ENCODE data around the gene EPB41.
"Not testable (repeated sequence)": the region's sequence is repeated elsewhere in the genome, so short reads cannot be mapped to it uniquely, and the experiment has no call there.

Gene EPB41

GRCh38 chr1:29052941-29053340, 138.6 kb downstream of the EPB41 start:
- H3K9me3 Mint-ChIP-seq: no peaks in the 10 kb centered on the region
- H3K4me3 Mint-ChIP-seq: no peak overlapping the region
- peaks cover 3% of the 10 kb centered on the region for H3K4me1 Mint-ChIP-seq
- DNase-seq (no peak), ATAC-seq (no peak)
- H3K27me3 Mint-ChIP-seq: no peaks in the 10 kb centered on the region
- H3K36me3 Mint-ChIP-seq (ENCODE audit: low read depth): peaks cover 8% of the 10 kb centered on the region
- no peak overlapping the region for H3K27ac Mint-ChIP-seq

- no peaks in the 10 kb centered on the region for H3K27me3 Mint-ChIP-seq
- no peak overlapping the region for H3K27ac Mint-ChIP-seq
- H3K36me3 Mint-ChIP-seq (ENCODE audit: low read depth): peaks cover 7% of the 10 kb centered on the region
- H3K4me3 Mint-ChIP-seq: no peak overlapping the region
- no peak for DNase-seq
- no peak for ATAC-seq
- no peaks in the 10 kb centered on the region for H3K9me3 Mint-ChIP-seq
- H3K4me1 Mint-ChIP-seq: peaks cover 16% of the 10 kb centered on the region
These were observed 140.8 kb downstream of the EPB41 start for GRCh38 chr1:29055160-29055559.

DNA sequence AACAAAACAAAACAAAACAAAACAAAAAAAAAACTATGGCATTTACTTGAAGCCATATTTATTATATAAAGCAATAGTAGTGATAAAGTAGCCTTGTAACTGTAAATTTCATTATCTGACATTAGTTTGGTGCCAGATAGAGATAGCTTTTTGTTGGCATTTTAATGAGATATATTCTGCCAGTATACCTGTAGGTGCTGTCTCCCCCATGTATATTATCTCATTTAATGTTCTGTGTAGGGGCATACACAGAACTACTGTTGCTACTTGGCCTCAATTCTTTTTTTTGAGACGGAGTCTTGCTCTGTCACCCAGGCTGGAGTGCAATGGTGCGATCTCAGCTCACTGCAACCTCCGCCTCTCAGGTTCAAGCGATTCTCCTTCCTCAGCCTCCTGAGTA, 141.9 kb downstream of the EPB41 start:
- peaks cover 26% of the 10 kb centered on the region for H3K4me1 Mint-ChIP-seq

DNA sequence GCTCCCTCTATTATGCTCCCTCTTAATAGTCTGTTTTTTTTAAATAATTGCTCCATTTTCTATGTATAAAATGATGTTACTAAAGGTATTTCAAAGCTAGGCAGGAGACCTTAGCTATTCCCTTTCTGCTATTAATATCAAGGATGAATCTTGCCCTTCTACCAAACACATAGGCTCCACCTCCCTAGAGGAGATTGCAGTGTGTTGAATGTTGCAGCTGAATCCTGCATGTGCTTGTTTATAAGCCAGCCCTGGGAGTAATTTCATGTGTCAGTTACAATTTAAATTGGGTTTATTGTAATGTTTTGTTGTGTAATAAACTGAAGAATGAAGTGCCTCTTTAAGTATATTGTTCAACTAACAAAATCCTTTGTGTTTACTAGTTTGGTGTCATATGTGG, 143.3 kb downstream of the EPB41 start:
- peaks cover 14% of the 10 kb centered on the region for H3K36me3 Mint-ChIP-seq (ENCODE audit: low read depth)
- DNase-seq: no peak
- H3K4me1 Mint-ChIP-seq: peaks cover 39% of the 10 kb centered on the region
- H3K4me3 Mint-ChIP-seq: no peak overlapping the region
- H3K9me3 Mint-ChIP-seq: no peaks in the 10 kb centered on the region
- ATAC-seq: no peak
- no peaks in the 10 kb centered on the region for H3K27me3 Mint-ChIP-seq
- H3K27ac Mint-ChIP-seq: peak overlapping the region; percentile 20

More for the DNA sequence above, 141.9 kb downstream of the EPB41 start:
- H3K36me3 Mint-ChIP-seq (ENCODE audit: low read depth): peaks cover 14% of the 10 kb centered on the region
- H3K4me3 Mint-ChIP-seq: no peak overlapping the region
- H3K27ac Mint-ChIP-seq: no peak overlapping the region
- H3K9me3 Mint-ChIP-seq: no peaks in the 10 kb centered on the region
- no peaks in the 10 kb centered on the region for H3K27me3 Mint-ChIP-seq
- ATAC-seq (no peak), DNase-seq (no peak)

DNA sequence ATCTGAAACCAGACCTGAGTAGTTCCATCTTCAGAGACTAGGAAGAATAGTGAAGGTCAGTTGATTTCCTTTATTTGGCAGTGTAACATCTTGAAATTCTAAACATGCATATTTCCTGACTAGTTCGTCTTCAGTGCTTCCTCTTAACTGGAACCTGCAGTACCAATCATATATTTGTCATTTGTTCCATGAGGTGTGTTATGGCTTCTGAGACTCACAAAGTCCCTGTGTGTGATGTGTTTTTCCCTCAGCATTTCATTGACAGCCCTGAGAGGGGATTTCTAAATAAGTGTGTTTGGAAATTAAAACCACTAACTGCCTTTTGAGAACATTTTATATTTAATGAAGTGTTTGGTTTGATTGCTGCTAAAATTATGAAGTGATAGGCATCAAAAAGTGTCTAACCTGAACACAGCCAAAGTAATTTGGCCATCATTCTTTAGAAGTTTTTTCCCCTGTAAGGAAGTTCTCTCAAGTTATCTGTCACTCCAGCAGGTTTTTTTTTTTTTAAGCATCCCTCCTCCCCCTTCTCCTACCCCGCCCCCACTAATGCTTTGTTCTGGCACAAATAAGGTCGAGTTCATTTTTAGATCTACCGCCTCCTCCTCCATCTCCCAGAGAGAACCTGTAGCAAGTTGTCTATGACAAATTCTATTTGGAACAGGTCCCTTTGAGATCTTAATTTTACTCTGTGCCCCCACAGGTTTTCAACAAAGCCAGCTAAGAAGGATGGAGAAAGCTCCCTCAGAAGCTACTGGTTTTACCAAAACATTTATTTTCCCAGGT, 148.0 kb downstream of the EPB41 start:
- ATAC-seq: peak; percentile 96

GRCh38 chr1:29064064-29064463, 149.7 kb downstream of the EPB41 start:
- Mint-ChIP-seq H3K27ac (peak overlapping the region; percentile 97), H3K27me3 (no peaks in the 10 kb centered on the region), H3K4me1 (peaks cover 50% of the 10 kb centered on the region), H3K9me3 (no peaks in the 10 kb centered on the region), H3K4me3 (no peak overlapping the region), H3K36me3 (ENCODE audit: low read depth) (peaks cover 18% of the 10 kb centered on the region)
- no peak for ATAC-seq
- DNase-seq: no peak

More for the DNA sequence above, 148.0 kb downstream of the EPB41 start:
- Mint-ChIP-seq H3K4me3 (peak overlapping the region; percentile 63), H3K9me3 (no peaks in the 10 kb centered on the region), H3K36me3 (ENCODE audit: low read depth) (peaks cover 18% of the 10 kb centered on the region), H3K27ac (peak overlapping the region; percentile 97), H3K27me3 (no peaks in the 10 kb centered on the region), H3K4me1 (peaks cover 58% of the 10 kb centered on the region)
- peak; percentile 48 for DNase-seq

DNA sequence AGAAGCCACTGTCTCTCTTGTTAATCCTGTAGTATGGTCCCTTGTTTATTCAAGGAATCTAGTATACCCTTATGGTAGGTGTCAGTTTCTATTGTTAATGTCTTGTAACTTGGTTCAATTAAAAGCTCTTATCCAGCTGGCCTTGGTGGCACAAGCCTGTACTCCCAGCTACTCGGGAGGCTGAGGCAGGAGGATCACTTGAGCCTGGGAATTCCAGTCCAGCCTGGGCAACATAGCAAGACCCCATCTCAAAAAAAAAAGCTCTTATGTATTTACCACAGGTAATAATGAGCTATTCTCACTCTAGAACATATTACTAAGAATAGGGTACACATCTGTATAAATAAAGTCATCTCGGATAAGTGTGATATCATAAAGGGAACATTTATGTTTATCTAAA, 162.8 kb downstream of the EPB41 start:
- H3K4me1 Mint-ChIP-seq: peaks cover 9% of the 10 kb centered on the region
- no peak overlapping the region for H3K27ac Mint-ChIP-seq
- peaks cover 5% of the 10 kb centered on the region for H3K36me3 Mint-ChIP-seq (ENCODE audit: low read depth)
- no peak overlapping the region for H3K4me3 Mint-ChIP-seq
- no peak for ATAC-seq
- no peaks in the 10 kb centered on the region for H3K27me3 Mint-ChIP-seq
- no peak for DNase-seq
- H3K9me3 Mint-ChIP-seq: no peaks in the 10 kb centered on the region

DNA sequence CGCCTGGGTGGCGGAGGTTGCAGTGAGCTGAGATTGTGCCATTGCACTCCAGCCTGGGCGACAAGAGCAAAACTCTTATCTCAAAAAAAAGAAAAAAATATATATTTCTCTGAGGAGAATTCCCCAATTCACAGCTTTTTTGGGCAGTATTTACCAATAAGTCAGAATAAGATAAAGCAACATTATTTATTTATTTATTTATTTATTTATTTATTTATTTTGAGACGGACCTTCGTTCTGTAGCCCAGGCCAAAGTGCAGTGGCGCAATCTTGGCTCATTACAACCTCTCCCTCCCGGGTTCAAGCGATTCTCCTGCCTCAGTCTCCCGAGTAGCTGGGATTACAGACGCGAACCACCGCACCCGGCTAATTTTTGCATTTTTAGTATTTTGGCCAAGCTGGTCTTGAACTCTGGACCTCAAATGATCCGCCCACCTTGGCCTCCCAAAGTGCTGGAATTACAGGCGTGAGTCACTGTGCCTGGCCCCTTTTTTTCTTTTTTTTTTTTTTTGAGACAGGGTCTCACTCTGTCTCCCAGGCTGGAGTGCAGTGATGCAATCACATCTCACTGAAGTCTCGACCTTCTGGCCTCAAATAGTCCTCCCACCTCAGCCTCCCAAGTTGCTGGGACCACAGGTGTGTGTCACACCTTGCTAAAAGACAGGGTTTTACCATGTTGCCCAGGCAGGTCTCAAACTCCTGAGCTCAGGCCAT, 165.7 kb downstream of the EPB41 start:
- peaks cover 24% of the 10 kb centered on the region for H3K4me1 Mint-ChIP-seq
- H3K9me3 Mint-ChIP-seq; H3K27me3 Mint-ChIP-seq; ATAC-seq; H3K4me3 Mint-ChIP-seq; H3K36me3 Mint-ChIP-seq (ENCODE audit: low read depth); DNase-seq; H3K27ac Mint-ChIP-seq: not testable (repeated sequence)

GRCh38 chr1:29081201-29081600, 166.8 kb downstream of the EPB41 start:
- peaks cover 6% of the 10 kb centered on the region for H3K36me3 Mint-ChIP-seq (ENCODE audit: low read depth)
- H3K27ac Mint-ChIP-seq: no peak overlapping the region
- H3K4me1 Mint-ChIP-seq: peaks cover 21% of the 10 kb centered on the region

GRCh38 chr1:29082519-29082918, 168.2 kb downstream of the EPB41 start:
- Mint-ChIP-seq H3K27ac (no peak overlapping the region), H3K27me3 (no peaks in the 10 kb centered on the region), H3K36me3 (ENCODE audit: low read depth) (peaks cover 7% of the 10 kb centered on the region), H3K4me1 (peaks cover 20% of the 10 kb centered on the region), H3K4me3 (no peak overlapping the region), H3K9me3 (no peaks in the 10 kb centered on the region)
- no peak for DNase-seq
- no peak for ATAC-seq

More at GRCh38 chr1:29081201-29081600, 166.8 kb downstream of the EPB41 start:
- H3K4me3 Mint-ChIP-seq: no peak overlapping the region
- H3K27me3 Mint-ChIP-seq: no peaks in the 10 kb centered on the region
- H3K9me3 Mint-ChIP-seq: no peaks in the 10 kb centered on the region
- DNase-seq (no peak), ATAC-seq (no peak)

GRCh38 chr1:29083317-29084195, 169.2 kb downstream of the EPB41 start:
- Mint-ChIP-seq H3K4me1 (peaks cover 20% of the 10 kb centered on the region), H3K9me3 (no peaks in the 10 kb centered on the region), H3K27ac (peak overlapping the region; percentile 74), H3K36me3 (ENCODE audit: low read depth) (peaks cover 6% of the 10 kb centered on the region), H3K4me3 (no peak overlapping the region), H3K27me3 (no peaks in the 10 kb centered on the region)
- ATAC-seq (peak; percentile 59), DNase-seq (no peak)

DNA sequence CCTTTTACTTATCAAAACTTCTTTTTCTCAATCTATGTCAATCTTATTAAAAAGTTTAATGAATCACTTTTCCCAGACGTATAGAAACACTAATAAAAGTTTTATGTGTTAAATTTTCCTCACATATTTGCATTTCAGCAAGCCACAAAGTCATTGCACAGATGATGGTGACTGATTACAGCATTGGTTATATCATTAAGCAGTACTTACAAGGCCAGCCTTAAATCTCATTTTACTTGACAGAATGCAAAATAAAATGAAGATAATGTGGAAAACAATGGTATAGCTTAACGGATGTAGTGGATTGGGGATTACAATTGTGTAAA, 169.8 kb downstream of the EPB41 start:
- Mint-ChIP-seq H3K36me3 (ENCODE audit: low read depth) (peaks cover 6% of the 10 kb centered on the region), H3K4me1 (peaks cover 20% of the 10 kb centered on the region), H3K9me3 (no peaks in the 10 kb centered on the region), H3K4me3 (no peak overlapping the region), H3K27me3 (no peaks in the 10 kb centered on the region), H3K27ac (peak overlapping the region; percentile 74)
- DNase-seq (no peak), ATAC-seq (no peak)

GRCh38 chr1:29090937-29091618, 176.7 kb downstream of the EPB41 start:
- peaks cover 50% of the 10 kb centered on the region for H3K36me3 Mint-ChIP-seq (ENCODE audit: low read depth)
- no peak overlapping the region for H3K27ac Mint-ChIP-seq
- ATAC-seq (no peak), DNase-seq (no peak)
- peaks cover 3% of the 10 kb centered on the region for H3K4me1 Mint-ChIP-seq
- peaks cover 6% of the 10 kb centered on the region for H3K9me3 Mint-ChIP-seq
- H3K27me3 Mint-ChIP-seq: no peaks in the 10 kb centered on the region
- H3K4me3 Mint-ChIP-seq: no peak overlapping the region

DNA sequence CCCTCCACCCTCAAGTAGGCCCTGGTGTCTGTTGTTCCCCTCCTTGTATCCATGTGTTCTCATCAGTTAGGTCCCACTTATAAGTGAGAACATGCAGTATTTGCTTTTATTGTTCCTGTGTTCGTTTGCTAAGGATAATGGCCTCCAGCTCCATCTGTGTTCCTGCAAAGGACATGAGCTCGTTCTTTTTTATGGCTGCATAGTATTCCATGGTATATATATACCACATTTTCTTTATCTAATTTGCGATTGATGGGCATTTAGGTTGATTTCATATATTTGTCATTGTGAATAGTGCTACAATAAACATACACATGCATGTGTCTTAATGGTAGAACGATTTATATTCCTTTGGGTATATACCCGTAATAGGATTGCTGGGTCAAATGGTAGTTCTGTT, 178.3 kb downstream of the EPB41 start:
- H3K27me3 Mint-ChIP-seq, H3K4me3 Mint-ChIP-seq, H3K9me3 Mint-ChIP-seq, H3K27ac Mint-ChIP-seq, ATAC-seq, DNase-seq: not testable (repeated sequence)
- Mint-ChIP-seq H3K4me1 (peaks cover 14% of the 10 kb centered on the region), H3K36me3 (ENCODE audit: low read depth) (peaks cover 48% of the 10 kb centered on the region)

Measured in activated naive CD8-positive, alpha-beta T cell treated with anti-CD3 and anti-CD28 coated beads, Interleukin-2, amount 50 U/mL, for 24 hours (primary cell).